K562 (cell line): ENCODE measurements around the gene ELK4. TPM values are rescaled to one million over a fixed set of nuclear protein-coding genes. Genes with fewer than 3 reads are reported as not detected.

Source experiments
- POLR2A ChIP-seq: fragments of 450-650 bp; conservative IDR thresholded peaks from 2 replicates; pipeline ENCODE4 v1.6.1; 2016
- RAD51 ChIP-seq: fragments of 450-650 bp; IDR thresholded peaks from 2 replicates; pipeline ENCODE4 v1.7.1; 2016; ENCODE audit warnings: low read depth, mild to moderate bottlenecking, borderline replicate concordance
- SLC30A9 ChIP-seq: fragments of 250-450 bp; sonication (Bioruptor Pico); IDR thresholded peaks from 2 replicates; pipeline ENCODE4 v1.8.0; 2022; ENCODE audit warnings: mild to moderate bottlenecking, moderate library complexity
- SMAD3 ChIP-seq: fragments of 450-650 bp; formaldehyde crosslinking; conservative IDR thresholded peaks from 2 replicates; pipeline ENCODE4 v1.4.0; 2020; ENCODE audit warnings: mild to moderate bottlenecking
- SP2 ChIP-seq: IDR thresholded peaks from 2 replicates; pipeline ENCODE4 v1.6.1; 2011; ENCODE audit warnings: mild to moderate bottlenecking, low read depth, low read length, moderate library complexity; ENCODE audit not compliant: poor library complexity, severe bottlenecking; ENCODE audit errors: extremely low read depth
- polyA plus RNA-seq, 8 experiments: library from polyadenylated mRNA; depleted of rRNA in 4 of 8; stranded (reverse) in 5 of 8; unstranded in 3 of 8; fragments of >200 nt; fragmentation: Nextera tagmentation in 2 of 8; fragmentation: Illumina TruSeq in 1 of 8; extraction: Ambion mirVana in 2 of 8; extraction: Trizol in 1 of 8; gene quantifications; 2 replicates each; pipeline versions ENCODE4 v1.2.1 to v1.2.3, GENCODE V29; 2011 to 2014; ENCODE audit warnings: inconsistent platforms in 1 of 8, missing spikeins in 1 of 8
- total RNA-seq, 7 experiments: library from RNA; depleted of rRNA in 6 of 7; stranded (reverse); fragments of >200 nt in 6 of 7; fragmentation: Illumina TruSeq in 2 of 7; extraction: Trizol in 2 of 7; gene quantifications; 2 replicates each; pipeline versions ENCODE4 v1.2.1 to v1.2.3, GENCODE V29; 2011 to 2021; ENCODE audit warnings: low replicate concordance in 1 of 7
- TF ChIP-seq, protein P1 (sequence below): sonication (generic); formaldehyde crosslinking; IDR thresholded peaks from 2 replicates; pipeline ENCODE4 v1.8.0; 2022; ENCODE audit warnings: mild to moderate bottlenecking, missing genetic modification reagents
- TF ChIP-seq, protein P2 (sequence below): fragments of 250-450 bp; sonication (Bioruptor Pico); IDR thresholded peaks from 2 replicates; pipeline ENCODE4 v1.5.0; 2021; ENCODE audit warnings: mild to moderate bottlenecking, moderate library complexity

The ELK4 gene
- total and polyA plus RNA-seq, 9 of the 15 experiments (the other 6 are each of a cell fraction or from before 2014, with no cell fraction given): 2.0 to 21.7 (median 9.2) TPM

DNA sequence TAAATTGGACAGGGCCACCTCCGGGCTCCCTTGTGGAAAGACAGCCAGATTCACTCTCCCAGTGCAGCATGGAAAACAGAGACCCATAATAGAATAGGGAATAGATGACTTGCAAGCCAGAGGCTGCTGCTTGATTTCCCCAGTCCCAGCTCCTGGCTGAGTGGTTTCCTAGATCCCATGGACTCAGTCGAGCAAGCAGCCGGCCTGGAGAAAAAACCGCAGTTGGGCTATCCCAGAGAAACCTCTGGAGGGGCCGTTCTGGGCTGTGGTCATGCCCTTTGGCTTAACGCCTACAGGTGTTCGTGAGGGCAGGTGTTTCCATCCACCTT, 61.7 kb downstream of the ELK4 start (continued):
- no peak for TF ChIP-seq POLR2A
- TF ChIP-seq RAD51: no peak
- TF ChIP-seq, protein P1, sequence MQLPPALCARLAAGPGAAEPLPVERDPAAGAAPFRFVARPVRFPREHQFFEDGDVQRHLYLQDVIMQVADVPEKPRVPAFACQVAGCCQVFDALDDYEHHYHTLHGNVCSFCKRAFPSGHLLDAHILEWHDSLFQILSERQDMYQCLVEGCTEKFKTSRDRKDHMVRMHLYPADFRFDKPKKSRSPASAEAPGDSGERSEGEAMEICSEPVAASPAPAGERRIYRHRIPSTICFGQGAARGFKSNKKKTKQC (CRISPR knock-in tag): no peak
- TF ChIP-seq SMAD3 (CRISPR knock-in tag): no peak
- TF ChIP-seq, protein P2, sequence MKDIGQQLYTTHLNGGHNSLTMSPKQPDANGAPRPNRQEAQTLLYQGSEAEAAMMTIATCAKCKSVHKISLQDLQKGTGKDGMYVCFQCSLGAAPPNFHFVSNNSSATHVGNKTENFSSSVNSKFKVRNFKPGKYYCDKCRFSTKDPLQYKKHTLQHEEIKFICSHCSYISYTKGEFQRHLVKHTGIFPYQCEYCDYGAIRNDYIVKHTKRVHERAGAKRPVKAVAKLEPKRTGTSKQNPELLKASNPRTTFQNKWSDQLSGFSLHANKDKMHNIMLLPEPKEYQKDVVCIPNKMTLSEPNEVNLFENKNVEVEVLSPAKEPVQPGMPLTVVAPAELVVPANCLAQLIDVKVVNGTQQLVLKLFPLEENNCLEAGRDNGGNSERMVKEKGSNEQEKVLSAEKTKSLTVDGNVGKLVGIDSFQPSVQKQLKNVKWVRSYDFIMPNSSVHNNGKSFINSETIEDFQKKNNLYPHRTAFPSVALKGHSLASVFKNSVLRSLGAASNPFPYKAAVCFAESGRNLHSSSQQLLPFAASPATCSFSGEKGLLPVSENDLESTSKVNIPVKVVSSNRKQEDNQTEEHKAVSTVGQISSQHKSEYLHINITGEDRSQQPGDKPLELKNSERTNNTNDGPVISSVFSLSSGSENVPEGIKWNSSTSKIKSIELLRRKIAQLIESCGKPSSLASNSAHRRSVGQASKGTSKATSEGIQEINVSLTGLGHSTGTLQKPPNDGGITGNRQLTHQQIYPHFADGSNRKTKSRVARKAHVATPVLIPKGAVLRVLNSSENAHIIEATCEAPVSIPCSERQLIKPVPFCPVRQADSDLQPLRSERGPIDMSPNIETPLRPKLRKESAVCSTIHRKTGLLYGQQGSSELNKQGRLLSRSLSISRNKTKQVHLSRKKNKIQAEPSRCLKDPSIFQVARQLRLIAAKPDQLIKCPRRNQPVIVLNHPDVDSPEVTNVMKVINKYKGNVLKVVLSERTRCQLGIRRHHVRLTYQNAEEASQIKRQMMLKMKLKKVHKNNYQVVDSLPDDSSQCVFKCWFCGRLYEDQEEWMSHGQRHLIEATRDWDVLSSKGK (CRISPR knock-in tag): no peak
- no peak for TF ChIP-seq SP2
- TF ChIP-seq SLC30A9 (CRISPR knock-in tag): no peak
